HG03342 (cell line): ENCODE results near the gene UBE2O.
"Not testable (repeated sequence)": the region's sequence is repeated elsewhere in the genome, so short reads cannot be mapped to it uniquely, and the experiment has no call there.

ENCODE experiments used
- ATAC-seq: cut with Tn5 transposase; IDR thresholded peaks from one replicate; pipeline ENCODE4 v1.9.1; 2021; ENCODE audit warnings: mild to moderate bottlenecking, moderate library complexity; ENCODE audit not compliant: unreplicated experiment

UBE2O gene

DNA sequence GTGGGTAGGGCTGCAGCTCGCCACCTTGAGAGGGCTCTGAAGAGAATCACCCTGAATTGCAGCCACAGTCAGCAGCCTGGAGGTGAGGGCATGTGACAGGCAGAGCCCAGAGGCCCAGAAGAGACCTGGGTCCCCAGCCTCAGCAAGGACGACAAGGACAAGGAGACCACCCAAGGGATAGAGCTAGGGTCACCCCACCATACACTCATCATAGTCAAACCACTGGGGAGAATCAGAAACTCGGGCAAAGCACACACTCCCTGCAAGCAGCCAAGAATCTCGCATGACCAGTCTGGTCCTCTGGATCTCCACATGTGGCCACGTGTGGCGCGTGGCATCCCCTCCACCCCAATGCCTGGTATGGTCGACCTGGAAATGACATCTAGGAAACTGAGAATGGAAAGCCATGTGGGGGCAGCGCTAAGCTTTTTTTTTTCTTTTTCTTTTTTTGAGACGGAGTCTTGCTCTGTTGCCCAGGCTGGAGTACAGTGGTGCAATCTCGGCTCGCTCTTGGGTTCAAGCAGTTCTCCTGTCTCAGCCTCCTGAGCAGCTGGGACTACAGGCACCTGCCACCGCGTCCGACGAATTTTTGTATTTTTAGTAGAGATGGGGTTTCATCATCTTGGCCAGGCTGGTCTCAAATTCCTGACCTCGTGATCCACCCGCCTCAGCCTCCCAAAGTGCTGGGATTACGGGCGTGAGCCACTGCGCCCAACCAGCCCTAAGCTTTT lies 73.1 kb downstream of the UBE2O start:
- ATAC-seq, result no peak

DNA sequence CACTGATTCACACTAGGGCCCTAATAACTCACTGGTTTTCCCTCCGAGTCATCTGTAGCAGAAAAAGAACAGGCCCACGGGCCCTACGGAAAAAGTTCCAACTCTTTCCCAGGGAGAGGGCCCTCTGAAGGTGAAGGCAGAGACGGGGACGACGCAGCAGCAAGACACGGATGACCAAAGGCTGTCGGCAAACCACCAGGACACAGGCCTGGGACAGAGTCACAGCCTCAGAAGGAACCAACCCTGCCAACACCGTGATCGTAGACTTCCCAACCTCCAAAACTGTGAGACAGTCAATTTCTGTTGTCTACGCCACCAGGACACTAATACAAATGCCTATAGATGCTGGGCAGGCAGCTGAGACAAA lies 73.7 kb downstream of the UBE2O start:
- ATAC-seq, result no peak

DNA sequence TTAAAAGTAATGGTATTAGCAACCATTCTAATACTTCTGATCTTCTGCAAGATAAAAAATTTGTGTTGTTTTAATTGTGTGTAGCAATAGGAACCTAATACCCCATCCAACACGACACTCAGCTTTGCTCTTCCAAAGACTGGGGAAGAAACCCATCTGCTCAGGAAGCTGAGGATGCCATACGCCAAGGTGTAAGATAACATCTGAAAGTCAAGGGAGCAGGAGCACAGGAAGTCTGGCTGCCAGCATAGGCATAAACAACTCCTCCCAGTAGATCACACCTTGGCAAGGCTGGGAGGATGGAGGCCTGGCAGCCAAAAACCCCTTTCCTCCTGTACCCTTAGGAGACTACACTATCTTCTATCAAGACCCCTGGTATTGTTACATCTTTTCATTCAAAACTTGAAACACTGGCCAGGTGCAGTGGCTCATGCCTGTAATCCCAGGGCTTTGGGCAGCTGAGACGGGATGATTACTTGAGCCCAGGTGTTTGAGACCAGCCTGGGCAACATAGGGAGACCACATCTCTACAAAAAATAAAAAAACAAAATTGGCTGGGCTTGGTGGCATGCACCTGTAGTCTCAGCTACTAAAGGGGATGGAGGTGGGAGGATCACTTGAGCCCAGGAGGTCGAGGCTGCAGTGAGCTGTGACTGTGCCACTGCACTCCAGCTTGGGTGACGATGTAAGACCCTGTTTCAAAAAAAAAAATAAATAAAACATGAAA lies 74.2 kb downstream of the UBE2O start:
- ATAC-seq, result no peak

DNA sequence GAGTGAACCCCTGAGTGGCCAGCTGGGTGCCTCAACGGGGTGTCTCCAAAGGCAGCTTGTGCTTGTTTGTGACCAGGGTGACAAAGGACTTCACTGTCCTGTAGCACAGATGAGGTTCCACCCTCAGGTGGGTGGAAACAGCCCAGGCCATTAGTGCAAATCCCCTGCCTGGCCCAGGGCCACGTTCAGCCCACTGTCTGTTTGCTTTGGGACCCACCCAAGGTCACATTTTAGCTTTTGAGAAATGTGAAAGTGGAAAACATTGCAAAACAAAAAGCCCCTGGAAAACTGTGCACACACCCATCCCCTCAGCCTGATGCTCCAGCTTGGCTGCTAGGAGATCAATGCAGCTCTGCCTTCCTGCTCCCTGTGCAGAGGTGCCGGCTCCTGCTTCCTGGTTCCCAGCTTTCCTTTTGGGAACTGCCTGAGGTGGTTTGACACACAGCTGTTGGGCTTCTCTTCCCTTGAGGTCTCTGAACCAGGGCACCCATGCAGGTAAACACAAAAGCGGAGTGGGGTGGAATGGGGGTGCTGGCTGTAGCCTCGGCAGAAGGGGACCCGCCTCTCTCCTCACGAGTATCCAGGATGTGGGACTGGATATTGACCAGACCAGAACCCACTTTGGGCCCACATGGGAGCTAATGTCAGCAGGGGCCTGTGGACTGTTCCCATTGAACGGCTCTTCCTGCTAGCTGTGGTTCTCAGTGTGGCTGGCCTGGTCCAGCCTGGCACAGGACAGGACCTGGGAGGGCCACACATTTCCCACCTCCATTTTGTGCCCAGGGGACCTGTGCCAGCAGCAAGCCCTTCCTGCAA lies 76.4 kb downstream of the UBE2O start:
- ATAC-seq, result no peak

DNA sequence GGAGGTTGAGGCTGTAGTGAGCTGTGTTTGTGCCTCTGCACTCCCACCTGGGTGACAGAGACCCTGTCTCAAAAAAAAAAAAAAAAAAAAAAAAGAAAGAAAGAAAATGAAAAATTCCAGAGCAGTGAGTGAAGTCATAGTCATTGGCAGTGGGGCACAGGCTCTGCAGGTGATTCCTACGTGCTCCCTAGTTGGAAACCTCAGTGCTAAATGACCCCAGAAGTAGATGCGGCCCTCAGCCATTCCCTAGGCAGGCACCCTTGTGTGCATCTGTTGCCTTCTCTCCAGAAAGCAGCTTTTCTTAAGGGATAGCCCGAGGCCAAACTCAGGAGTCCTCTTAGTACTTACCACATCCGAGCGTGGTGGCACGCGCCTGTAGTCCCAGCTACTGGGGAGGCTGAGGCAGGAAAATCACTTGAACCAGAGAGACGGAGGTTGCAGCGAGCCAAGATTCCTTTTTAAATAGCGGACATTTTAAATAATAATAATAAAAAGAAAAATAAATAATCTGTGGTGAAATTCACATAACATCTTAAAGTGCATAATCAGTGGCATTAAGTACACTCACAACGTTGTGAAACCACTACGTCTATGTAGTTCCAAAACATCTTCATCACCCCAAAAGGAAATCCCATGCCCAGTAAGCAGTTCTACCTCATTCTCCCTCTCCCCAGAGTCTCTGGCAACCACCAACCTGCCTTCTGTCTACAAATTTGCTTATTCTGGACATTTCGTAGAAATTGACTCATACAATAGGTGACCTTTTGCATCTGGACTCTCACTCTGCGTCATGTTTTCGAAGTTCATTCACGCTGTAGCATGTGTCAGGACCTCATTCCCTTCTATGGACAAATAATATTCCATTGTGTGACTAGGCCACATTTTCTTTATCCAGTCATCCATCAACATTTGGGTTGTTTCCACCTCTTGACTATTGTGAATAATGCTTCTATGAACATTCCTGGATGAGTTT lies 81.0 kb downstream of the UBE2O start:
- no peak for ATAC-seq

DNA sequence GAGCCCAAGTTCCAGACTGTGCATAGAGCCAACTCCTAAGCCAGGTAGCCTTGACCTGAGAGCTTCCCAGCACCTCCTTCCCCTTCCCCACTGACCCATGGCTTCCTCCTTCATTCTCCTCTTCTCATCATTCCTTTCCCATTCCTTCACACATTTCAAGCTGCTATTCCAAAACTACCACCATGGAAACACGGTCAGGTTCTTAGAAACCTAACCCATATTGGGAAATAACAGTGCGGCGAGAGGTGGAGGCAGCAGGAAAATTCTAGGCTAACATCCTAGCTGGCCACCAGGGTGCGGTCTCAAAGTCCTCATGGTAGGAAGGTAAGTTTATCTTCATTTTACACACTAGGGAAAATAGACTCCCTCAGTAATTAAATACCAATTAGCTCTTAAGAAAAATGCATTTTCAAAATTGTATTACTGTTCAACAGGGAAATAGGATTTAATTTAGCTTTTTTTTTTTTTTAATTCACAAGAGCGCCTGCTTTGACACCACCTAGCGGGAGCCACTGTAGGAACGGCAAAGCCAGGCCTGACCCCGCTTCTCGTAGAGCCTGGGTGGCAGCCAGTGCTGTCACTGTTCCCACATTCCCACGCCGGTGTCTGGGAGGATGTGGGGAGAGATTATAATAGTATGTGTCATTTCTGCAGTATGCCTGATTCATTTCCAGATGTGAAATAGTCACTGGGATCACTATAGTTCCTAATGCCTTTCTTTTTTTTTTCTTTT lies 82.5 kb downstream of the UBE2O start:
- ATAC-seq, result no peak

DNA sequence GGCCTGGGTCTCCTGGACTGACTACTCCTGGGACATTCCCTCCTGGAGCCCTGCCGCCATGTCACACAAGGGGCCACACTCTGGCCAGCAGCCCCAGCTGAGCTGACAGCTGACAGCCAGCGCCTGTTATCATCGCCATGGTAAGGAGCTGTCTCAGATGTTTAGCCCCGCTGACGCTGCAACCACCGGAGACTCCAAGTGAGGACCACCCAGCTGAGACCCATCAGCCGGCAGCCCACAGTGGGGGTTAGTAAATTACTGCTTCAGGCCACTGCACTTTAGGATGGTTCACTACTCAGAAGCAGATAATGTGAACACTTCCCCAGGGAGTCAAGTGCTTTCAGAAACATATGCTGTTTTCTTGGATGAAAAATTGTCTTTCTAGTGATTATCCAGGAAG lies 83.1 kb downstream of the UBE2O start:
- ATAC-seq, result no peak

DNA sequence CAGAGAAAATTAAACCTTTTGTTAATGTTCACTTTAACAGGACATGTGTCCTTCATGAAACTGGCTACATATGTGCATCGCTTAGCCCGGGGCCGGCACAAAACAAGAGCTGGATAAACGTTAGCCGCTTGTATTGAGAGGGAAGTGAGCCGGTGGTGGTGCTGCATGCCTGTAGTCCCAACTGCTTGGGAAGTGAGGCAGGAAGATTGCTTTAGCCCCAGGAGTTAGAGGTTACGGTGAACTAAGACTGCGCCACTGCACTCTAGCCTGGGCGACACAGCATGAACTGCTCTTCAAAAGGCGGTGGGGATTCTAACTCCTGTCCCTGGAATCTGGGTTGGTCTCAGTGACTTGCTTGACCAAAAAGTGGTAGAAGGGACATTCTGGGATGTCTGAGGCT lies 83.6 kb downstream of the UBE2O start:
- no peak for ATAC-seq

DNA sequence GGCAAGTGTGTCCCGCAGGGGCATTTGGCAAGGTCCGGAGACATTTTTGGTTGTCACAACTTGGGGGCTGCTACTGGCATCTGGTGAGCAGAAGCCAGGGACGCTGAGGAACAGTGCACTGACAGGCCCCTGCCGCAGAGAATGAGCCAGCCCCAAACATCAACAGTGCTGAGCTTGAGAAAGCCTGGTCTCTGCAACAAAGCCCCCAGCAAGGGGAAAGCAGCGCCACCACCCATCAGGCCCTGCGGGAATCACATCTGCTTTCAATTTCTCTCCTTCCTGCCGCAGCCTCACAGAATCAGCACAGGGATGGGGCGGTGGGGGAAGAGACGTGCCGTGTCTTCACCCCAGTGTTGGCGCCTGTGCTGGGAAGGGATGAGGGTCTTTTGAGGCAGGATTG lies 84.4 kb downstream of the UBE2O start:
- ATAC-seq, result no peak

DNA sequence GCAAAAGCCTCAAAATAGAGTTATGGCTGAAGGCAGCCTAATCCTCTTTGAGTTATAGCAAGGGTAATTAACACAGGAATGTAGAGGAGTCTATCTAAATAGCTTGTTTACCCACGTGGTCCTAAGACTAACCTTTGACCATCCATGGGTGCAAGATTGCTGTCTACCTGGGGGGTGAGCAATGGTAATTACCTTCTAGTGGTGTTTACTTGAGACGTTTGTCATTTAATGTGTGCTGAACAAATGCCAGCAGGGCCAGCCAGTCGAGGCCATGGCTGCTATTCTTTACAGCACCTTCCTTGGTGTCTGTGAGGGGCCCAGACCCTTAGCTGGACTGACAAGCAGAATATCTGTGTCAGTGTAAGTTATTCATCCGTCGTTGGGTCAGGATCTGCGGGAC lies 85.3 kb downstream of the UBE2O start:
- no peak for ATAC-seq

DNA sequence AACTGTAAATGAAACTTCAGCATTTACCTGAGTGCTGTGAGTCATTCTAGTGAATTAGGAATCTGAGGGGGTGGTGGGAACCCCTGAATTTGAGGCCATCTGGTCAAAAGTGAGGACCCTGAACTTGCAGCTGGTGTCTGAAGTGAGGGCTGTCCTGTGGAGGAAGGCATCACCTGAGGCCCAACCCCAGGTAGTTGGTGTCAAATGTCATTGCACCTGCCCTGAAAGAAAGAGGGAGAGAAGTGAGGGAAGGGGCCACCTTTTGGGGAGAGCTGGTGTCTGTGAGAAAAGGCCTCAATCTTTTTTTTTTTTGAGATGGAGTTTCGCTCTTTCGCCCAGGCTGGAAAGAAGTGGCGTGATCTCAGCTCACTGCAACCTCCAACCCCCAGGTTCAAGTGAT lies 86.7 kb downstream of the UBE2O start:
- no peak for ATAC-seq

DNA sequence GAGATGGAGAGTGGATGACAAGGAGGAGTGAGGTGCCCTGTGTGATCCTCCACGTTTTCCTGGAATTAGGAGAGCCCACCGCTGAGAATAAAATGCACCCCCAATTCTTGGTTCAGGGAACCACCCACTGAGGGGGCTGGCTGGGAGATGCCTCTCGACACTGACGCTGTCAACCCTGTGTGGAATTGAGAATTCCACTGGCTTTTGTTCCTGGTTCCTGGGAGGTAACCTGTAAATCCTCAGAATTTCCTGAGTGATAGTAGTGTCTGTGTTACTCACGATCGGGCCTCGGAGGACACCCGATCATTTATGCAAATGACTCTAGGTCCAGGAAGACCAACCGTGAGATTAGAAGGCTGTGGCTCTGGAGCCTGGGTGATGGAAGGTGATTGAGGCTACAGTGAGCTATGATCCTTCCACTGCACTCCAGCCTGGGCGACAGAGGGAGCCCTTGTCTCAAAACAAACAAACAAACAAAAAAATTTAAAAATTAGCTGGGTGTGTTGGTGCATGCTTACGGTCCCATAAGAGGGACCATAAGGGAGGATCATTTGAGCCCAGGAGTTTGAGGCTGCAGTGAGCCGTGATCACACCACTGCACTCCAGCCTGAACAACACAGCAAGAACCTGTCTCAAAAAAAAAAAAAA lies 87.6 kb downstream of the UBE2O start:
- no peak for ATAC-seq

DNA sequence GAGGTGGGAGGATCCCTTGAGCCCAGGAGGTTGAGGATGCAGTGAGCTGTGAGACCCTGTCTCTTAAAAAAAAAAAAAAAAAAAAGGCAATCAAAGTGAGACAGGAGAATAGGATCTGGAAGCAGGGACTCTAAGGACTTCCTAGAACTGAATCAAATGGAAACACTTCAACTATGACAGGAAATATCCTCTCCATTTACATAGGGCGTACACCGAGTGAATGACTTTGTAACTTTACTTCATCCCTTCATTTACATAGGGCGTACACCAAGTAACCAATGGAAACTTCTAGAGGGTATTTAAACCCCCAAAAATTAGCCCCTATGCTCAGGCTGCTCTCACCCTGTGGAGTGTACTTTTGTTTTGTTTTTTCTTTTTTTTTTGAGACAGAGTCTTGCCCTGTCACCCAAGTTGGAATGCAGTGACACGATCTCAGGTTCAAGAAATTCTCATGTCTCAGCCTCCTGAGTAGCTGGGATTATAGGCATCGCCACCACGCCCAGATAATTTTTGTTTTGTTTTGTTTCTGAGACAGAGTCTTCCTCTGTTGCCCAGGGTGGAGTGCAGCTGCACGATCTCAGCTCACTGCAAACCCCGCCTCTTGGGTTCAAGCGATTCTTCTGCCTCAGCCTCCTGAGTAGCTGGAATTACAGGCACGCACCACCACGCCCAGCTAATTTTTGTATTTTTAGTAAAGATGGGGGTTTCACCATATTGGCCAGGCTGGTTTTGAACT lies 89.7 kb downstream of the UBE2O start:
- no peak for ATAC-seq

DNA sequence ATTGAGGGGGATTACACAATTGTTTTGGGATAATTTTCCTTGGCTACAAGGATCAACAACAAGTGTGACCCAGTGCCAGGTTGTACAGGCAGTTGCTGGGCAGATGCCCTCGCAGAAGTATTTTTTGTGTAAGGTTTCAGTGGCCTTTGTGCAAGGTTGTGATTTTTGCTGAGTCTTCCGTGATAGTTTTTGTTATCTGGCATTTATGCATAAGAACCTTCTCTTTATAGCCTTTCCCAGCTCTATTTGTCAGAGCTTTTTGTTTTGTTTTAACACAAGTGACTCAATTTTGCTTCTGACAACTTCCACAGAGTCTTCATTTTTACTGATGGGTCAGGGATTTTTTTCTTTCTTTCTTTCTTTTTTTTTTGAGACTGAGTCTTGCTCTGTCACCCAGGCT lies 92.5 kb downstream of the UBE2O start:
- ATAC-seq, result no peak

DNA sequence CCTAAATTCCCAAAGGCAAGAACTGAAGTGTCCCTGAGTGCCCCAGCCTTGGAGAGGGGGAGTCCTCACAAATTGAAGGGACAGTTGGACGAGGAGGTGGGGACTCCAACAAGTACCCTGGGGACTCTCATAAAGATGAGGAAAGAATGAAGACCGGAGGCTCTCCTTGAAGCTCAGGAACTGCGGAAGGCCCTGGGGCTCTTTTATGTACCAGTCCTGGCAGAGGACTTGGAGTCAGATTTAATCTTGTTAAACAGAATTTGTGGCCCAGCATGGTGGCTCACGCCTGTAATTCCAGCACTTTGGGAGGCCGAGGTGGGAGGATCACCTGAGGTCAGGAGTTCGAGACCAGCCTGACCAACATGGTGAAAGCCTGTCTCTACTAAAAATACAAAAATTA lies 93.2 kb downstream of the UBE2O start:
- ATAC-seq, result not testable (repeated sequence)

DNA sequence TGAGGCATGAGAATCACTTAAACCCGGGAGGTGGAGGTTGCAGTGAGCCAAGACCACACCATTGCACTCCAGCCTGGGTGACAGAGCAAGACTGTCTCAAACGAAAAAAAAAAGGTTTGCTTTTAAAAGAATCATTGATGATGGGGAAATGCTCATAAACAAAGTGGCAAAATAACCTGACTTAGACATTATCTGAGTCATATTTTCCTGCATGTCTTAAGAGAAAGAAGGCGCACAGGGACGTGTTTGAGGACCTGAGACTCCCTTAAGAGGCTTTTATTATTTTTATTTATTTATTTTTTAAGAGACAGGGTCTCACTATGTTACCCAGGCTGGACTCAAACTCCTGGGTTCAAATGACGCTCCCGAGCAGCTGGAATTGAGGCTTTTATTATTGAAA lies 93.6 kb downstream of the UBE2O start:
- no peak for ATAC-seq

DNA sequence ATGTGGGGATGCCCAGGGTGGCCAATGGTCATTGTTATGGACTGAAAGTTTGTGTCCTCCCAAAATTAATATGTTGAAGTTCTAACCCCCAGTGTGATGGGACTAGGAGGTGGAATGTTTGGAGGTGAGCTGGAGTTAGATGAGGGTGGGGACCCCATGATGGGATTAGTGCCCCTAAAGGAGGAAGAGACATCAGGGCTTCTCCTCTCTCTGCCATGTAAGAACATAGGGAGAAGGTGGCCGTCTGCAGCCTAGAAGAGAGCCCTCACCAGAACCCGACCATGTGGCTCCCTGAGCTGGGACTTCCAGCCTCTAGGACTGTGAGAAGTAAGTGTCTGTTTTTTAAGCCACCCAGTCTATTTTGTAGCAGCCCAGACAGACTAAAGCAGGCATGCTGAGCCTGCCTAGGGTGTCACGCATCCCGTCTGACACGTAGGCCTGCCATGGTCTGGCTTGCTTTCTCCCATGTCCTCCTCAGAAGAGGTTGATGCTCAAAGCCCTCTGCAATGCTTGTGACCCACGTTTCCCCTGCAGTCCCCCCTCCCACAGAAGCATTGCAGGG lies 95.3 kb downstream of the UBE2O start:
- ATAC-seq, result no peak

DNA sequence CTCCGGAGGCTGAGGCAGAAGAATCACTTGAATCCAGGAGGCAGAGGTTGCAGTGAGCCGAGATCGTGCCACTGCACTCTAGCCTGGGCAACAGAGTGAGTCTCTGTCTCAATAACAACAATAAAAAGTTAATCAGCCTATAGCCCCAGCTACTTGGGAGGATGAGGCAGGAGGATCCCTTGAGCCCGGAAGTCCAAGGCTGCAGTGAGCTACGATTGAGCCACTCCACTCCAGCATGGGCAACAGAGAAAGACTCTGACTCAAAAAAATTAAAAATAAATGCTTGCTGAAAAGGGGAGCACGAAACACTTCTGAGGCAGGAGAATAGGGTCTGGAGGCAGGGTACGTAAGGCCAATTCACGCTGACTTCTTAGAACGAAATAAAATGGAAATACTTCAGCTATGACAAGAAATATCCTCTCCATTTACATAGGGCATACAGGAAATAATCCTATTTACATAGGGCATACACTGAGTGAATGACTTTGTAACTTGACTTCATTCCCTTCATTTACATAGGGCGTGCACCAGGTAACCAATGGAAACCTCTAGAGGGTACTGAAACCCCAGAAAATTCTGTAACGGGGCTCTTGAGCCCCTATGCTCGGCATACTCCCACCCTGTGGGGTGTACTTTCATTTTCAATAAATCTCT lies 96.0 kb downstream of the UBE2O start:
- ATAC-seq, result no peak
